DND-41 (cell line): ENCODE data around the gene SPOCK2.

Experiments
- EZH2 ChIP-seq: IDR thresholded peaks from 3 replicates; pipeline ENCODE4 v1.6.1; 2012; ENCODE audit warnings: borderline replicate concordance, low read depth, mild to moderate bottlenecking, moderate library complexity, low read length, inconsistent platforms; ENCODE audit not compliant: severe bottlenecking
- TF ChIP-seq, protein P1 (sequence below): IDR thresholded peaks from 2 replicates; pipeline ENCODE4 v1.5.1; 2012; ENCODE audit warnings: borderline replicate concordance, low read length, moderate library complexity, mild to moderate bottlenecking; ENCODE audit not compliant: poor library complexity, severe bottlenecking; ENCODE audit errors: extremely low read depth

GRCh38 chr10:72016608-72017300 lies 71.6 kb downstream of the SPOCK2 start:
- TF ChIP-seq, protein P1, sequence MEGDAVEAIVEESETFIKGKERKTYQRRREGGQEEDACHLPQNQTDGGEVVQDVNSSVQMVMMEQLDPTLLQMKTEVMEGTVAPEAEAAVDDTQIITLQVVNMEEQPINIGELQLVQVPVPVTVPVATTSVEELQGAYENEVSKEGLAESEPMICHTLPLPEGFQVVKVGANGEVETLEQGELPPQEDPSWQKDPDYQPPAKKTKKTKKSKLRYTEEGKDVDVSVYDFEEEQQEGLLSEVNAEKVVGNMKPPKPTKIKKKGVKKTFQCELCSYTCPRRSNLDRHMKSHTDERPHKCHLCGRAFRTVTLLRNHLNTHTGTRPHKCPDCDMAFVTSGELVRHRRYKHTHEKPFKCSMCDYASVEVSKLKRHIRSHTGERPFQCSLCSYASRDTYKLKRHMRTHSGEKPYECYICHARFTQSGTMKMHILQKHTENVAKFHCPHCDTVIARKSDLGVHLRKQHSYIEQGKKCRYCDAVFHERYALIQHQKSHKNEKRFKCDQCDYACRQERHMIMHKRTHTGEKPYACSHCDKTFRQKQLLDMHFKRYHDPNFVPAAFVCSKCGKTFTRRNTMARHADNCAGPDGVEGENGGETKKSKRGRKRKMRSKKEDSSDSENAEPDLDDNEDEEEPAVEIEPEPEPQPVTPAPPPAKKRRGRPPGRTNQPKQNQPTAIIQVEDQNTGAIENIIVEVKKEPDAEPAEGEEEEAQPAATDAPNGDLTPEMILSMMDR, result no peak
- TF ChIP-seq EZH2, result no peak
